HepG2 (cell line): ENCODE measurements around the gene DNAL4. TPM values are rescaled to one million over a fixed set of nuclear protein-coding genes. Genes with fewer than 3 reads are reported as not detected.

ENCODE experiments used
- AKAP8 ChIP-seq: sonication (generic); formaldehyde crosslinking; IDR thresholded peaks from 2 replicates; pipeline ENCODE4 v1.5.1; 2020; ENCODE audit warnings: mild to moderate bottlenecking, missing genetic modification reagents
- ASH2L ChIP-seq: fragments of 300-600, 200-600 bp; sonication (generic); IDR thresholded peaks from 2 replicates; pipeline ENCODE4 v1.7.0; 2017; ENCODE audit warnings: low read depth, mild to moderate bottlenecking, moderate library complexity, mixed read lengths, low read length; ENCODE audit not compliant: insufficient read length
- EED ChIP-seq: sonication (generic); formaldehyde crosslinking; IDR thresholded peaks from 2 replicates; pipeline ENCODE4 v1.5.0; 2020; ENCODE audit warnings: mild to moderate bottlenecking, missing genetic modification reagents
- ELF3 ChIP-seq: IDR thresholded peaks from 2 replicates; pipeline ENCODE4 v1.6.1; 2016; ENCODE audit warnings: missing genetic modification reagents, missing compliant biosample characterization
- GATA4 ChIP-seq: sonication (generic); IDR thresholded peaks from 2 replicates; pipeline ENCODE4 v1.6.1; 2016; ENCODE audit warnings: antibody characterized with exemption, low read depth, borderline replicate concordance
- HNRNPLL ChIP-seq: fragments of 200-400 bp; formaldehyde crosslinking; IDR thresholded peaks from 2 replicates; pipeline ENCODE4 v1.6.1; 2017; ENCODE audit warnings: mild to moderate bottlenecking, low read depth, low read length; ENCODE audit not compliant: poor library complexity, severe bottlenecking
- MED13 ChIP-seq: sonication (generic); formaldehyde crosslinking; IDR thresholded peaks from 2 replicates; pipeline ENCODE4 v1.5.0; 2020; ENCODE audit warnings: missing genetic modification reagents
- MTERF4 ChIP-seq: sonication (generic); formaldehyde crosslinking; IDR thresholded peaks from 2 replicates; pipeline ENCODE4 v1.8.0; 2023; ENCODE audit warnings: mild to moderate bottlenecking, missing genetic modification reagents
- MXD3 ChIP-seq: IDR thresholded peaks from 2 replicates; pipeline ENCODE4 v1.6.1; 2016; ENCODE audit warnings: mild to moderate bottlenecking, missing biosample characterization, missing genetic modification reagents
- NFIC ChIP-seq: IDR thresholded peaks from 2 replicates; pipeline ENCODE4 v1.6.1; 2012; ENCODE audit warnings: mild to moderate bottlenecking, low read length, inconsistent platforms
- RXRB ChIP-seq: IDR thresholded peaks from 2 replicates; pipeline ENCODE4 v1.6.1; 2016; ENCODE audit warnings: borderline replicate concordance, missing genetic modification reagents, missing compliant biosample characterization
- SIN3A ChIP-seq: IDR thresholded peaks from 2 replicates; pipeline ENCODE4 v1.6.1; 2011; ENCODE audit warnings: low read depth, mild to moderate bottlenecking, control low read depth, low read length, borderline replicate concordance
- SNAI1 ChIP-seq: sonication (generic); formaldehyde crosslinking; IDR thresholded peaks from 2 replicates; pipeline ENCODE4 v1.5.0; 2020; ENCODE audit warnings: mild to moderate bottlenecking, missing genetic modification reagents, borderline replicate concordance
- TCF12 ChIP-seq, 2 experiments: fragments of 450-650 bp in 1 of 2; sonication (generic) in 1 of 2; formaldehyde crosslinking in 1 of 2; IDR thresholded peaks; 2 replicates each; pipeline versions ENCODE4 v1.6.1 to v1.8.0; 2017 to 2022; ENCODE audit warnings: antibody characterized with exemption in 1 of 2, mild to moderate bottlenecking in 1 of 2, missing genetic modification reagents in 1 of 2, moderate library complexity in 1 of 2
- TEAD2 ChIP-seq: sonication (generic); formaldehyde crosslinking; IDR thresholded peaks from 2 replicates; pipeline ENCODE4 v1.9.0; 2021; ENCODE audit warnings: missing genetic modification reagents
- TERF1 ChIP-seq: sonication (generic); formaldehyde crosslinking; IDR thresholded peaks from 2 replicates; pipeline ENCODE4 v1.8.0; 2022; ENCODE audit warnings: mild to moderate bottlenecking, missing genetic modification reagents, moderate library complexity
- ZBTB10 ChIP-seq: sonication (generic); formaldehyde crosslinking; IDR thresholded peaks from 2 replicates; pipeline ENCODE4 v1.4.0; 2020; ENCODE audit warnings: missing genetic modification reagents, borderline replicate concordance
- ZBTB3 ChIP-seq: sonication (generic); formaldehyde crosslinking; IDR thresholded peaks from 2 replicates; pipeline ENCODE4 v1.4.0; 2020; ENCODE audit warnings: low read depth, mild to moderate bottlenecking, moderate library complexity, missing genetic modification reagents, borderline replicate concordance
- ZKSCAN1 ChIP-seq: fragments of 150-350 bp; IDR thresholded peaks from 2 replicates; pipeline ENCODE4 v1.6.1; 2014; ENCODE audit warnings: low read length
- ZMYM3 ChIP-seq: sonication (generic); formaldehyde crosslinking; IDR thresholded peaks from 2 replicates; pipeline ENCODE4 v1.5.1; 2020; ENCODE audit warnings: mild to moderate bottlenecking, missing genetic modification reagents
- ZNF20 ChIP-seq: sonication (generic); formaldehyde crosslinking; IDR thresholded peaks from 2 replicates; pipeline ENCODE4 v1.4.0; 2020; ENCODE audit warnings: mild to moderate bottlenecking, moderate library complexity, missing genetic modification reagents
- ZNF253 ChIP-seq: sonication (generic); formaldehyde crosslinking; IDR thresholded peaks from 2 replicates; pipeline ENCODE4 v1.8.0; 2022; ENCODE audit warnings: mild to moderate bottlenecking, missing genetic modification reagents, borderline replicate concordance
- ZNF354B ChIP-seq: sonication (generic); formaldehyde crosslinking; IDR thresholded peaks from 2 replicates; pipeline ENCODE4 v1.8.0; 2022; ENCODE audit warnings: mild to moderate bottlenecking, missing genetic modification reagents
- ZNF546 ChIP-seq: sonication (generic); formaldehyde crosslinking; conservative IDR thresholded peaks from 2 replicates; pipeline ENCODE4 v1.8.1; 2023; ENCODE audit warnings: mild to moderate bottlenecking, missing genetic modification reagents
- ZNF607 ChIP-seq: sonication (generic); formaldehyde crosslinking; IDR thresholded peaks from 2 replicates; pipeline ENCODE4 v1.5.1; 2020; ENCODE audit warnings: missing genetic modification reagents, mild to moderate bottlenecking, borderline replicate concordance
- ZNF75D ChIP-seq: sonication (generic); formaldehyde crosslinking; IDR thresholded peaks from 2 replicates; pipeline ENCODE4 v1.8.1; 2023; ENCODE audit warnings: missing genetic modification reagents, mild to moderate bottlenecking, borderline replicate concordance
- ZSCAN21 ChIP-seq: sonication (generic); formaldehyde crosslinking; IDR thresholded peaks from 2 replicates; pipeline ENCODE4 v1.8.0; 2022; ENCODE audit warnings: mild to moderate bottlenecking, missing genetic modification reagents, moderate library complexity, borderline replicate concordance
- polyA plus RNA-seq, 8 experiments: library from polyadenylated mRNA; depleted of rRNA in 3 of 8; stranded (reverse) in 7 of 8; unstranded in 1 of 8; fragments of >200 nt; fragmentation: Illumina TruSeq in 4 of 8; extraction: Trizol in 4 of 8; gene quantifications; 2 replicates each; pipeline versions ENCODE4 v1.2.1 to v1.2.3, GENCODE V29; 2011 to 2016; ENCODE audit warnings: low read depth in 4 of 8, missing spikeins in 1 of 8, mixed read lengths in 1 of 8; ENCODE audit not compliant: insufficient read depth in 1 of 8
- total RNA-seq, 5 experiments: library from RNA; depleted of rRNA; stranded (reverse); fragments of >200 nt; fragmentation: Illumina TruSeq; extraction: Trizol; gene quantifications; 2 replicates each; pipeline ENCODE4 v1.2.3, GENCODE V29; 2016; ENCODE audit warnings: low read depth in 1 of 5

Gene DNAL4
- total and polyA plus RNA-seq, 2 of the 13 experiments (the other 11 are each of a cell fraction or from before 2014, with no cell fraction given): 8.0 to 10.7 TPM

DNA sequence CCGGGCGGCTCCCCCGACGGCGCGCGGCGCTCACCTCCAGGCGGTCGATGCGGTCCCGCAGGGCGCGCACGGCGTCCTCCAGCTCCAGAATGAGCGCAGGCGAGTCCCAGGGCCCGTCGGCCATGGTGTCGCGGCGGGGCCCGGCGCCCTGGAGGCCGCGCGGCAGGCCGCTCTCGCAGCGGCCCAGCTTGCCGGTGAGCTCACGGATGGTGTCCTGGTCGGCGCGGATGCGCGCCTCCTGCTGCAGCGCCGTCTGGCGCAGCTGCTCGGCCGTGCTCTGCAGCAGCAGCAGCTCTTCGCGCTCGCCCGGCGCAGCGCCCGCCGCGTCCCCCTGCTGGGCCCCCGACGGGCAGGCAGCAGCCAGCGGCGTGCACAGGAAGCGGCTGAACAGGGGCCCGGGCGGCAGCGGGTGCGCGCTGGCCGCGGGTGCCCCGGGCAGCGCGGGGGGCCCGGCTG lies 49.3 kb upstream of the DNAL4 start (continued):
- TF ChIP-seq TCF12 (IDR thresholded peaks at IDR 0.05) (no peak), TCF12 (CRISPR knock-in tag; IDR thresholded peaks at IDR 0.05) (peak; percentile 33; the same call in 1 of the 2 replicates), ZBTB10 (CRISPR knock-in tag) (no peak), ZNF20 (CRISPR knock-in tag) (no peak), ZNF546 (CRISPR knock-in tag) (no peak), MED13 (CRISPR knock-in tag) (no peak), HNRNPLL (peak; percentile 65), NFIC (no peak), SIN3A (peak; percentile 36; the same call in 1 of the 2 replicates), ZNF75D (CRISPR knock-in tag) (no peak), ELF3 (CRISPR knock-in tag) (no peak), ASH2L (no peak), ZNF253 (CRISPR knock-in tag) (no peak), ZSCAN21 (peak; percentile 71; the same call in 1 of the 2 replicates), SNAI1 (no peak), ZMYM3 (CRISPR knock-in tag) (no peak), TERF1 (CRISPR knock-in tag) (no peak), MXD3 (CRISPR knock-in tag) (no peak), MTERF4 (CRISPR knock-in tag) (no peak), TEAD2 (CRISPR knock-in tag) (no peak), RXRB (0 out of 2 replicates have a peak, but pooled peaks have one; percentile 19), EED (CRISPR knock-in tag) (no peak), ZBTB3 (CRISPR knock-in tag) (no peak), GATA4 (no peak), AKAP8 (CRISPR knock-in tag) (no peak), ZNF607 (CRISPR knock-in tag) (no peak), ZNF354B (CRISPR knock-in tag) (no peak), ZKSCAN1 (no peak)
